BE2C (cell line): Measurements from ENCODE around the gene GRIK4.
A peak's percentile ranks its signal among the peaks of the same experiment; 100 is the strongest.

Source experiments
- DNase-seq: peaks from one replicate; pipeline ENCODE4 v3.0.0-alpha.2; 2020
- H3K27me3 ChIP-seq: fragments of 250-450 bp; sonication (Bioruptor Pico); 2 replicates; pipeline ENCODE4 v1.5.1; 2020; ENCODE audit warnings: mild to moderate bottlenecking
- H3K36me3 ChIP-seq: fragments of 250-450 bp; sonication (Bioruptor Pico); 2 replicates; pipeline ENCODE4 v1.5.1; 2020; ENCODE audit warnings: mild to moderate bottlenecking
- H3K4me1 ChIP-seq: fragments of 250-450 bp; sonication (Bioruptor Pico); 2 replicates; pipeline ENCODE4 v1.5.1; 2020
- H3K4me3 ChIP-seq: 2 replicates; pipeline ENCODE4 v1.5.1; 2011; ENCODE audit warnings: low read depth, low read length
- H3K9me3 ChIP-seq: fragments of 250-450 bp; sonication (Bioruptor Pico); 2 replicates; pipeline ENCODE4 v1.5.1; 2020
- TF ChIP-seq, protein P1 (sequence below): IDR thresholded peaks from 2 replicates; pipeline ENCODE4 v1.5.1; 2012; ENCODE audit warnings: mild to moderate bottlenecking, low read depth, low read length

Gene GRIK4

GRCh38 chr11:120738516-120739046 lies 227.0 kb downstream of the GRIK4 start:
- TF ChIP-seq, protein P1, sequence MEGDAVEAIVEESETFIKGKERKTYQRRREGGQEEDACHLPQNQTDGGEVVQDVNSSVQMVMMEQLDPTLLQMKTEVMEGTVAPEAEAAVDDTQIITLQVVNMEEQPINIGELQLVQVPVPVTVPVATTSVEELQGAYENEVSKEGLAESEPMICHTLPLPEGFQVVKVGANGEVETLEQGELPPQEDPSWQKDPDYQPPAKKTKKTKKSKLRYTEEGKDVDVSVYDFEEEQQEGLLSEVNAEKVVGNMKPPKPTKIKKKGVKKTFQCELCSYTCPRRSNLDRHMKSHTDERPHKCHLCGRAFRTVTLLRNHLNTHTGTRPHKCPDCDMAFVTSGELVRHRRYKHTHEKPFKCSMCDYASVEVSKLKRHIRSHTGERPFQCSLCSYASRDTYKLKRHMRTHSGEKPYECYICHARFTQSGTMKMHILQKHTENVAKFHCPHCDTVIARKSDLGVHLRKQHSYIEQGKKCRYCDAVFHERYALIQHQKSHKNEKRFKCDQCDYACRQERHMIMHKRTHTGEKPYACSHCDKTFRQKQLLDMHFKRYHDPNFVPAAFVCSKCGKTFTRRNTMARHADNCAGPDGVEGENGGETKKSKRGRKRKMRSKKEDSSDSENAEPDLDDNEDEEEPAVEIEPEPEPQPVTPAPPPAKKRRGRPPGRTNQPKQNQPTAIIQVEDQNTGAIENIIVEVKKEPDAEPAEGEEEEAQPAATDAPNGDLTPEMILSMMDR: no peak
- no peaks in the 10 kb centered on the region for H3K27me3 ChIP-seq
- H3K9me3 ChIP-seq: no peaks in the 10 kb centered on the region
- no peak for DNase-seq
- H3K4me3 ChIP-seq: no peak overlapping the region
- no peaks in the 10 kb centered on the region for H3K4me1 ChIP-seq
- no peaks in the 10 kb centered on the region for H3K36me3 ChIP-seq

- no peaks in the 10 kb centered on the region for H3K27me3 ChIP-seq
- no peaks in the 10 kb centered on the region for H3K9me3 ChIP-seq
- TF ChIP-seq, protein P1: no peak
Observed at GRCh38 chr11:120739780-120740179, 228.2 kb downstream of the GRIK4 start.

GRCh38 chr11:120740380-120740779 lies 228.8 kb downstream of the GRIK4 start:
- DNase-seq: no peak
- no peaks in the 10 kb centered on the region for H3K36me3 ChIP-seq
- no peak overlapping the region for H3K4me3 ChIP-seq
- TF ChIP-seq, protein P1: no peak
- H3K4me1 ChIP-seq: no peaks in the 10 kb centered on the region
- no peaks in the 10 kb centered on the region for H3K27me3 ChIP-seq
- no peaks in the 10 kb centered on the region for H3K9me3 ChIP-seq

More at GRCh38 chr11:120739780-120740179, 228.2 kb downstream of the GRIK4 start:
- H3K4me3 ChIP-seq: no peak overlapping the region
- DNase-seq: peak; percentile 32
- no peaks in the 10 kb centered on the region for H3K36me3 ChIP-seq
- H3K4me1 ChIP-seq: no peaks in the 10 kb centered on the region

- peak; percentile 30 for DNase-seq
- no peaks in the 10 kb centered on the region for H3K36me3 ChIP-seq
Observed at GRCh38 chr11:120744016-120744994, 232.8 kb downstream of the GRIK4 start.

DNA sequence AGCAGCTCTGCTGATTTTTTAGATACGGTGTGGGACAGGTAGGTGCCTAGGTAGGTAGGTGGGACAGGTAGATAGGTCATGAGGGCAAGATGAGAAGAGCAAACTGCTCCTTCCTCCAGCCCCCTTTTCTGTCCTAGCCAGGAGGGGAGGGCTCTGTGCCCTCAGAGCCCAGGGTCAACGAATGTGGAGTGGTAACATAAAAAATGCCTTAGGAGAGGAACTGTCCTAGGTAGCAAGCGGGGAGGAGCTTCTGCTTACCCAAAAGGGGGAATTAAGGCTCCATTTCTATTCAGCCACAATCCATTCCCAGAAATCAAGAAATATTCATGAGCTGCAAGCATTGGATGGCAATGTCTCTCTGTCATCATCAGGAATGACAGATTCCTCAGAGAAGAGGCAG lies 234.8 kb downstream of the GRIK4 start:
- TF ChIP-seq, protein P1: no peak
- no peak for DNase-seq
- Histone ChIP-seq H3K4me1 (peaks cover 21% of the 10 kb centered on the region), H3K9me3 (no peaks in the 10 kb centered on the region), H3K4me3 (no peak overlapping the region), H3K27me3 (no peaks in the 10 kb centered on the region), H3K36me3 (no peaks in the 10 kb centered on the region)

More at GRCh38 chr11:120744016-120744994, 232.8 kb downstream of the GRIK4 start:
- Histone ChIP-seq H3K4me3 (no peak overlapping the region), H3K27me3 (no peaks in the 10 kb centered on the region), H3K9me3 (no peaks in the 10 kb centered on the region), H3K4me1 (peaks cover 21% of the 10 kb centered on the region)
- TF ChIP-seq, protein P1: no peak; the same call in 1 of the 2 replicates
